SK-N-MC (cell line): ENCODE results near the gene ARL5C.

Experiments used
- EZH2 ChIP-seq: fragments of 200-600 bp; sonication (generic); IDR thresholded peaks from one replicate; pipeline ENCODE4 v1.6.1; 2017; ENCODE audit warnings: antibody characterized with exemption
- FOXP2 ChIP-seq: optimal IDR thresholded peaks from 2 replicates; pipeline ENCODE3; 2011; ENCODE audit warnings: mild to moderate bottlenecking, moderate library complexity; ENCODE audit not compliant: insufficient read depth; ENCODE audit errors: extremely low read length, control extremely low read depth
- POLR2AphosphoS5 ChIP-seq: IDR thresholded peaks from 2 replicates; pipeline ENCODE4 v1.6.1; 2012; ENCODE audit warnings: mild to moderate bottlenecking, low read depth, low read length, borderline replicate concordance

- TF ChIP-seq EZH2 (no peak), POLR2AphosphoS5 (no peak), FOXP2 (no peak)
These were observed 18.5 kb downstream of the ARL5C start for GRCh38 chr17:39147221-39148185.
